Measurements from ENCODE around the gene DTNBP1. TPM values are rescaled to one million over a fixed set of nuclear protein-coding genes. Genes with fewer than 3 reads are reported as not detected.

Gene DTNBP1
- total and polyA plus RNA-seq, 2 donors (not counting 3 experiments of a cell fraction or from before 2014, with no cell fraction given), result 24.3 to 28.9 TPM

- no peaks in the 10 kb centered on the region for H3K4me1 ChIP-seq (ENCODE audit: control insufficient read depth, extremely low read depth, insufficient read depth, low read length)
- ChIA-PET POLR2A (no interaction called here), CTCF (interaction anchor here (0.7 to 0.9 kb wide), 2 partner anchors 111 kb away, joined by 3 read pairs; no protein-coding TSS in a partner anchor)
- no peak overlapping the region for H3K27ac ChIP-seq (ENCODE audit: insufficient read depth, low read depth, low read length)
- no TSS peak for BruUV-seq (replicated peaks)
- no peaks in the 10 kb centered on the region for H3K9me1 ChIP-seq (replicated peaks; ENCODE audit: control insufficient read depth, extremely low read depth, insufficient read depth, low read length)
- intact Hi-C loops (cut with micrococcal nuclease) (no loop called here), dilution Hi-C loops (cut with MboI; ENCODE audit: extremely low pct_ligation_motif_present, low sequenced_read_pairs) (no loop called here)
- no peaks in the 10 kb centered on the region for H3K9me3 ChIP-seq (replicated peaks; ENCODE audit: control insufficient read depth, insufficient read depth, low read length)
- no peaks in the 10 kb centered on the region for H3K79me2 ChIP-seq (ENCODE audit: control insufficient read depth, insufficient read depth, low read length)
- H4K20me1 ChIP-seq (replicated peaks; ENCODE audit: control insufficient read depth, extremely low read depth, insufficient read depth, low read length), result no peaks in the 10 kb centered on the region
- no peak for FAIRE-seq
- H3K4me2 ChIP-seq (ENCODE audit: insufficient read depth, low read length), result no peak overlapping the region
- TF ChIP-seq CTCF (IDR thresholded peaks at IDR 0.05; ENCODE audit: extremely low read depth in 1 of 2, insufficient read depth in 1 of 2, low read depth in 1 of 2, low read length in 2 of 2), result peak in 1 of 2 donors; percentile 1
- TF ChIP-seq POLR2AphosphoS5 (IDR thresholded peaks at IDR 0.05; ENCODE audit: insufficient read depth, low read depth, low read length), result no peak
- H3K9ac ChIP-seq (replicated peaks; ENCODE audit: extremely low read depth, insufficient read depth, low read length), result no peak overlapping the region
- peaks cover 0 to 7% of the 10 kb centered on the region in 2 experiments for H3K36me3 ChIP-seq (ENCODE audit: control insufficient read depth in 2 of 2, extremely low read depth in 1 of 2, insufficient read depth in 2 of 2, low read length in 2 of 2)
- no peak overlapping the region for H2AFZ ChIP-seq (ENCODE audit: low read depth, low read length)
- no peak for DNase-seq (ENCODE audit: low read depth, low spot score)
- H3K4me3 ChIP-seq (replicated peaks in 1 of 3; ENCODE audit: insufficient read depth in 1 of 3, low read depth in 1 of 3, low read length in 3 of 3), result no peak overlapping the region
- no peaks in the 10 kb centered on the region for H3K27me3 ChIP-seq (ENCODE audit: control insufficient read depth in 2 of 2, insufficient read depth in 2 of 2, low read length in 2 of 2)
Observed at GRCh38 chr6:15512126-15512525, 150.7 kb downstream of the DTNBP1 start.

GRCh38 chr6:15511248-15512125 is 151.3 kb downstream of the DTNBP1 start:
- Histone ChIP-seq H3K9me3 (replicated peaks; ENCODE audit: control insufficient read depth, insufficient read depth, low read length) (no peaks in the 10 kb centered on the region), H3K27me3 (ENCODE audit: control insufficient read depth in 2 of 2, insufficient read depth in 2 of 2, low read length in 2 of 2) (no peaks in the 10 kb centered on the region), H3K27ac (ENCODE audit: insufficient read depth, low read depth, low read length) (no peak overlapping the region), H4K20me1 (replicated peaks; ENCODE audit: control insufficient read depth, extremely low read depth, insufficient read depth, low read length) (no peaks in the 10 kb centered on the region), H3K4me1 (ENCODE audit: control insufficient read depth, extremely low read depth, insufficient read depth, low read length) (no peaks in the 10 kb centered on the region), H3K4me2 (ENCODE audit: insufficient read depth, low read length) (no peak overlapping the region), H3K79me2 (ENCODE audit: control insufficient read depth, insufficient read depth, low read length) (no peaks in the 10 kb centered on the region), H3K9ac (replicated peaks; ENCODE audit: extremely low read depth, insufficient read depth, low read length) (no peak overlapping the region), H2AFZ (ENCODE audit: low read depth, low read length) (no peak overlapping the region), H3K36me3 (ENCODE audit: control insufficient read depth in 2 of 2, extremely low read depth in 1 of 2, insufficient read depth in 2 of 2, low read length in 2 of 2) (peaks cover 0 to 7% of the 10 kb centered on the region in 2 experiments), H3K9me1 (replicated peaks; ENCODE audit: control insufficient read depth, extremely low read depth, insufficient read depth, low read length) (no peaks in the 10 kb centered on the region), H3K4me3 (replicated peaks in 1 of 3; ENCODE audit: insufficient read depth in 1 of 3, low read depth in 1 of 3, low read length in 3 of 3) (no peak overlapping the region)
- POLR2A ChIA-PET, result no interaction called here
- FAIRE-seq, result no peak
- BruUV-seq (replicated peaks), result no TSS peak
- DNase-seq (ENCODE audit: low read depth, low spot score), result no peak
- dilution Hi-C loops (cut with MboI; ENCODE audit: extremely low pct_ligation_motif_present, low sequenced_read_pairs), result no loop called here
- CTCF ChIA-PET, result interaction anchor here (0.7 kb wide), 1 partner anchor 111 kb away, joined by 3 read pairs; no protein-coding TSS in a partner anchor
- TF ChIP-seq EZH2 (IDR thresholded peaks at IDR 0.05; ENCODE audit: borderline replicate concordance, low read depth, low read length, severe bottlenecking) (no peak), FOS (IDR thresholded peaks at IDR 0.05; ENCODE audit: borderline replicate concordance, insufficient read depth, low read length) (no peak), GATA2 (IDR thresholded peaks at IDR 0.05; ENCODE audit: insufficient read depth, insufficient read length, low read depth, low read length) (no peak), MYC (IDR thresholded peaks at IDR 0.05; ENCODE audit: low read depth, low read length) (no peak), MAX (IDR thresholded peaks at IDR 0.05; ENCODE audit: insufficient read depth, insufficient read length) (no peak), POLR2A (IDR thresholded peaks at IDR 0.05; ENCODE audit: low read depth, low read length) (no peak)
- intact Hi-C loops (cut with micrococcal nuclease), result no loop called here
